HCT116 (cell line): ENCODE measurements around the gene GBX1.

Experiments used
- ATF3 ChIP-seq: IDR thresholded peaks from 2 replicates; pipeline ENCODE4 v1.6.1; 2012
- CEBPB ChIP-seq: IDR thresholded peaks from 2 replicates; pipeline ENCODE4 v1.6.1; 2012; ENCODE audit warnings: low read depth
- CTCF ChIP-seq, 3 experiments: fragments of 200-600 bp in 1 of 3; sonication (generic) in 1 of 3; IDR thresholded peaks in 2 of 3; conservative IDR thresholded peaks in 1 of 3; 2 replicates each; pipeline ENCODE4 v1.5.1; 2012 to 2017; ENCODE audit warnings: low read depth in 2 of 3, low read length in 2 of 3, antibody characterized with exemption in 1 of 3, borderline replicate concordance in 1 of 3, control low read depth in 1 of 3, mild to moderate bottlenecking in 1 of 3, mixed read lengths in 1 of 3, mixed run types in 1 of 3, moderate library complexity in 1 of 3; ENCODE audit not compliant: insufficient read depth in 1 of 3
- EGR1 ChIP-seq: IDR thresholded peaks from 2 replicates; pipeline ENCODE4 v1.6.1; 2012; ENCODE audit warnings: low read depth
- EZH2 ChIP-seq: fragments of 200-600 bp; sonication (generic); IDR thresholded peaks from 2 replicates; pipeline ENCODE4 v1.6.1; 2017; ENCODE audit warnings: antibody characterized with exemption, mixed run types
- MAX ChIP-seq: IDR thresholded peaks from 2 replicates; pipeline ENCODE4 v1.6.1; 2012
- POLR2AphosphoS5 ChIP-seq: IDR thresholded peaks from 2 replicates; pipeline ENCODE4 v1.6.1; 2011; ENCODE audit warnings: mild to moderate bottlenecking, low read depth, low read length, moderate library complexity
- SRF ChIP-seq: IDR thresholded peaks from 2 replicates; pipeline ENCODE4 v1.6.1; 2012; ENCODE audit warnings: low read depth
- TCF7L2 ChIP-seq: IDR thresholded peaks from 2 replicates; pipeline ENCODE4 v1.7.0; 2011; ENCODE audit warnings: borderline replicate concordance, inconsistent platforms; ENCODE audit not compliant: insufficient read depth, insufficient read length; ENCODE audit errors: extremely low read depth
- ZFX ChIP-seq: fragments of 450-650 bp; IDR thresholded peaks from 2 replicates; pipeline ENCODE4 v1.6.1; 2017
- TF ChIP-seq, protein P1 (sequence below): IDR thresholded peaks from 2 replicates; pipeline ENCODE4 v1.6.1; 2011; ENCODE audit warnings: mild to moderate bottlenecking, low read length, moderate library complexity; ENCODE audit not compliant: insufficient replicate concordance; ENCODE audit errors: extremely low read depth

- no peak for TF ChIP-seq CTCF (IDR thresholded peaks at IDR 0.05 in 2 of 3, conservative IDR thresholded peaks at IDR 0.05 in 1 of 3; ENCODE audit: borderline replicate concordance in 1 of 3, insufficient read depth in 1 of 3, low read depth in 2 of 3, low read length in 2 of 3)
- no peak for TF ChIP-seq ZFX
- no peak for TF ChIP-seq ATF3
- TF ChIP-seq POLR2AphosphoS5, result no peak
- TF ChIP-seq, protein P1, sequence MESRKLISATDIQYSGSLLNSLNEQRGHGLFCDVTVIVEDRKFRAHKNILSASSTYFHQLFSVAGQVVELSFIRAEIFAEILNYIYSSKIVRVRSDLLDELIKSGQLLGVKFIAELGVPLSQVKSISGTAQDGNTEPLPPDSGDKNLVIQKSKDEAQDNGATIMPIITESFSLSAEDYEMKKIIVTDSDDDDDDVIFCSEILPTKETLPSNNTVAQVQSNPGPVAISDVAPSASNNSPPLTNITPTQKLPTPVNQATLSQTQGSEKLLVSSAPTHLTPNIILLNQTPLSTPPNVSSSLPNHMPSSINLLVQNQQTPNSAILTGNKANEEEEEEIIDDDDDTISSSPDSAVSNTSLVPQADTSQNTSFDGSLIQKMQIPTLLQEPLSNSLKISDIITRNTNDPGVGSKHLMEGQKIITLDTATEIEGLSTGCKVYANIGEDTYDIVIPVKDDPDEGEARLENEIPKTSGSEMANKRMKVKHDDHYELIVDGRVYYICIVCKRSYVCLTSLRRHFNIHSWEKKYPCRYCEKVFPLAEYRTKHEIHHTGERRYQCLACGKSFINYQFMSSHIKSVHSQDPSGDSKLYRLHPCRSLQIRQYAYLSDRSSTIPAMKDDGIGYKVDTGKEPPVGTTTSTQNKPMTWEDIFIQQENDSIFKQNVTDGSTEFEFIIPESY, result no peak
- TF ChIP-seq SRF, result no peak
- TF ChIP-seq TCF7L2, result no peak
- no peak for TF ChIP-seq MAX
- no peak for TF ChIP-seq EGR1
- TF ChIP-seq EZH2, result no peak
- TF ChIP-seq CEBPB, result no peak
Observed at GRCh38 chr7:151141311-151141854, 26.1 kb downstream of the GBX1 start.
